ENCODE results near the gene DMRT2.

DNA sequence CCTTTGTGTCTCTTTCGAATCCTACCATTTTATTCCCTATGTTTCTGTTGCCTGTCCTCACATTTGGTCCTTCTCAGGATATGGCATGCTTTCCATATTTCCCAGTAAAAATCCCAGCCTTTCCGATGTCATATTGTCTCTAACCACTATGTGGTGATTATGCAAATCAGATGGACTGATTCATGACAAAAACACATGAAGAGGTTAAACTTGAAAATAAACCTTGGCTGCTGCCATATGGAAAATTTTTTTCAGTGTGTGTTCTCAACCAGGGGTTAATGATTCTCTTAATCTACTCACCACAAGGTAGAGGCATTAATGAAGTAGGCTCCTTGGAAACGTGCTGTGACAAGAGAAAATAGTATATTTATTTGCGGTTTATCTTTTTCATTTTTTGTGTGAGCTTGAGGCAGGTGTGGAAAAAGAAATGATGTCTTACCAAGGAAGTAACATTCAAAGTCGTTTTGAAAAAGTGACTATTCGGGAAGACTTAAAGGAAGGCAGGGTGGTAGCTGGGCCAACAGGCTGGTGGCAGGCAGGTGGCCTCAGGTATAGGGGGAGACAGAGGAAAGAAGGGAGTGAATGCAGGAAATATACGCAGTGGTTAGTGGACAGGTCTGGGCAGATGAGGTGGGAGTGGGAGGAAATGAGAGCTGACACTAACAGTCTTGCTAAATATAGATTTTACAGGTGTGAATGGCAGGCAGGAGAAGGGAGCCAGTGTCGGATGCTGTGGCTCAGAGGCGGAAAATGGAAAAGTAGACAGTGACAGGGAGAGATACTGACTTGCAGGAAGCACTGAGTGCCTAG, 46.2 kb downstream of the DMRT2 start:
- TF ChIP-seq POLR2A (IDR thresholded peaks at IDR 0.05; ENCODE audit: low read depth, low read length) (no peak), POLR2AphosphoS5 (IDR thresholded peaks at IDR 0.05; ENCODE audit: low read depth, low read length) (no peak), TAF1 (IDR thresholded peaks at IDR 0.05; ENCODE audit: low read depth, low read length) (no peak), POU2F2 (IDR thresholded peaks at IDR 0.05; ENCODE audit: low read depth, low read length) (no peak), SPI1 (IDR thresholded peaks at IDR 0.05; ENCODE audit: low read depth, low read length) (no peak)
